NCI-H2196 (cell line): ENCODE measurements around the gene ZFP14.
"Not testable (repeated sequence)": the region's sequence is repeated elsewhere in the genome, so short reads cannot be mapped to it uniquely, and the experiment has no call there.

Source experiments
- DNase-seq: peaks from one replicate; lab custom pipeline; 2025; ENCODE audit not compliant: unreplicated experiment; lab: John Stamatoyannopoulos, UW

The ZFP14 gene

DNA sequence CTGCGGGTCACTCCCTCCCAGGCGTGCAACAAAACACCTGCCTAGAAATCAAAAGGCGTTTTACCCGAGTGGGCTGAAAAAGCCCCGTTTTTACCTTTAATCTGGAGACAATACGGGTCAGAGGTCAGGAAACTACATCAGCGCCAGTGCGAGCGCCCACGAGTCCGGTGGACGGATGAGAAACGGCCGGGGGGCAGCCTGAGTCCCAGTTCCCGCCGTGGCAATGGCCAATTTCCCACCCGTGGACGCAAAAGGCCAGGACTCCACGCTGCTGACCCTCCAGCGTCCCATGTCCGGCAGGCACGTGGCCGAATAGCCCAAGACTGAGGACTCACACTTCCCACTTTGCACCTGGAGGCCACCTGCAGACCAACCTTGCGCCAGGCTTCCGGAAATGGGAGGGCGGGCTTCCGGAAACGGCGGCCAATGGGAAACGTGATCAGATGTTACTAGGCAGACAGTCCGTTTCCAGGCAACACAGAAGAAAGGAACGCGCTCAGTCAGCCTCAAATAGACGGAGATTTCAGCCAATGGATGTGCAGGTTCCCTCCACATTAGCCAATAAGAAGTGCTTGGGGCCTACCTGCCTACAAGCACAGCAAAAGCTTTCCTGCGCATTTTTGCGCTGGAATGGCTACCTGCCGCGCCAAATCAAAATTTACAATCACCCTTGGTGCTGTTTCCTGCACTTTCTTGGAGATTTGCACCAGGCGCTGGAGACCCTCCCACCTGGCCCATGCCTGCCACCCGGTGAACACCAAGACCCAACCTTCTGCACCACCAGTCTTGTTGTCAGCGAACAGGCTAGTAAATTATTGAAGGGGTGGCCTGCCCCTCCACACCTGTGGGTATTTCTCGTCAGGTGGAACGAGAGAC, 47.4 kb downstream of the ZFP14 start:
- DNase-seq: no peak

DNA sequence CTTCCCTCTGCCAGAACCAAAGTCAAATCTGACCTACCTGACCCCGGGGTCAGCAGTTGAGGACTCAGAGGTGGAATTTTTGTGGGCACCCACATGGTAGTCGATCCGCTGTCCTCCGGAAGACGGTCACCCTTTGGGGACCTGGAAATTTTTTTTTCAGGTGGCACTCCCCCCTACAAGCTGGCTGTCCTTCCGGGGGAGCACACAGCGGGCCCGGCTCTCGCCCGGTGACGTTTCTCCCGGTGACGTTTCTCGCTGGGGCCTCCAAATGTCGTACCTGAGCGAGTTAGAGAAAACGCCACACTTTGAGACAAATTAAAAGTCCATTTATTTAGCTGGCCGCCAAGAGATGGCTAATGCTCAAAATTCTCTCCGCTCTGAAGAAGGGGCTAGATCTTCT, 48.8 kb downstream of the ZFP14 start:
- DNase-seq: no peak

GRCh38 chr19:36329534-36329933, 49.5 kb downstream of the ZFP14 start:
- not testable (repeated sequence) for DNase-seq

GRCh38 chr19:36326649-36327048, 52.4 kb downstream of the ZFP14 start:
- DNase-seq: not testable (repeated sequence)

- not testable (repeated sequence) for DNase-seq
These were observed 63.8 kb downstream of the ZFP14 start for GRCh38 chr19:36315164-36315563.

- DNase-seq: not testable (repeated sequence)
These were observed 64.9 kb downstream of the ZFP14 start for GRCh38 chr19:36314053-36314452.

GRCh38 chr19:36311098-36311760, 67.8 kb downstream of the ZFP14 start:
- not testable (repeated sequence) for DNase-seq

- DNase-seq: not testable (repeated sequence)
These were observed 68.5 kb downstream of the ZFP14 start for GRCh38 chr19:36310416-36310990.

- not testable (repeated sequence) for DNase-seq
These were observed 69.2 kb downstream of the ZFP14 start for GRCh38 chr19:36309759-36310158.

GRCh38 chr19:36309309-36309708, 69.7 kb downstream of the ZFP14 start:
- DNase-seq: not testable (repeated sequence)

DNA sequence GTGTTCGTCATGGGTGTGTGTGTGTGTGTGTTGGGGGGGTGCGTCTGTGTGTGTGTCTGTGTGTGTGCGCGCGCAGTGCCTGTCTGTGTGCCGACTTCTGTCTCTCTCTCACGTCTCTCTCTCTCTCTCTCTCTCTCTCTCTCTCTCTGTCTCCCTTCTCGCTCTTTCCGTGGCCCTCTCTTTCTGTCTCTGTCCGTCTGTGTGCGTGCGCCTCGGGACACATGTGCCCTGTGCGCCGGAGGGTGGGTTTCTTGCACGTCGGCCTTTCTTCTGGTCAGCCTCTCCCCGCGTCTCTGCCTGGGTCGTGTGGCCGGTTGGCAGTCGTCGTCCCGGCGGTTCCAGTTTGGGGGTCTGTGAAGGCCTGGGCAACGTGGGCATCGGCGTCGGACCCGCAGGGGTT, 86.7 kb downstream of the ZFP14 start:
- DNase-seq: not testable (repeated sequence)
